ENCODE results near the gene SERPINA12.

GRCh38 chr14:94474581-94475031 lies 34.7 kb downstream of the SERPINA12 start:
- TF ChIP-seq CTCF (conservative IDR thresholded peaks at IDR 0.05; ENCODE audit: low read depth, low read length) (no peak), EZH2 (IDR thresholded peaks at IDR 0.05; ENCODE audit: borderline replicate concordance, low read depth, low read length, poor library complexity, severe bottlenecking) (no peak)
